Activated naive CD4-positive, alpha-beta T cell treated with anti-CD3 and anti-CD28 coated beads, Interleukin-2, amount 50 U/mL, for 72 hours (primary cell): ENCODE results near the gene MS4A1. TPM values are rescaled to one million over a fixed set of nuclear protein-coding genes. Genes with fewer than 3 reads are reported as not detected.
"Not testable (repeated sequence)": the region's sequence is repeated elsewhere in the genome, so short reads cannot be mapped to it uniquely, and the experiment has no call there.

Experiments used
- ATAC-seq, 2 donors: fragments of 150-1000 bp; cut with Tn5 transposase; 2 replicates each; pipeline ENCODE4 v1.10.0; 2021; ENCODE audit warnings: mild to moderate bottlenecking in 2 of 2, moderate library complexity in 2 of 2
- DNase-seq, 2 donors: peaks; one replicate each; pipeline ENCODE4 v3.0.0; 2021 to 2022; ENCODE audit warnings: low spot score in 2 of 2
- H3K27ac Mint-ChIP-seq, 2 donors: one replicate each; pipeline ENCODE4 v1.8.0; 2022; ENCODE audit warnings: mild to moderate bottlenecking in 2 of 2, mixed read lengths in 2 of 2
- H3K36me3 Mint-ChIP-seq, 2 donors: one replicate each; pipeline ENCODE4 v1.8.0; 2022; ENCODE audit warnings: mixed read lengths in 2 of 2
- H3K9me3 Mint-ChIP-seq, 2 donors: one replicate each; pipeline ENCODE4 v1.8.0; 2022; ENCODE audit warnings: mixed read lengths in 2 of 2
- total RNA-seq, 2 donors: library from RNA; stranded (reverse); gene quantifications; one replicate each; pipeline ENCODE4 v1.2.3, GENCODE V29; 2022

Gene MS4A1
- under 1 TPM in 1 of 2 donors, not detected in 1; 0.27 TPM for total RNA-seq

- Mint-ChIP-seq H3K36me3 (no peaks in the 10 kb centered on the region), H3K9me3 (no peaks in the 10 kb centered on the region), H3K27ac (no peak within 1 kb of the TSS)
- ATAC-seq (no peak), DNase-seq (no peak)
Observed at GRCh38 chr11:60455531-60456042, at the start of gene MS4A1. Gene MS4A1, plus strand, starts transcription at chr11:60455847. Its CDS starts 6,528 bp downstream, at chr11:60462375.

GRCh38 chr11:60420015-60420414, 35.6 kb upstream of the MS4A1 start:
- Mint-ChIP-seq H3K27ac (no peak overlapping the region), H3K9me3 (peaks cover 0 to 3% of the 10 kb centered on the region in 2 donors), H3K36me3 (peaks cover 0 to 5% of the 10 kb centered on the region in 2 donors)
- no peak for ATAC-seq
- DNase-seq, result no peak

GRCh38 chr11:60422609-60423008, 33.0 kb upstream of the MS4A1 start:
- no peak for DNase-seq
- no peak for ATAC-seq
- Mint-ChIP-seq H3K27ac (no peak overlapping the region), H3K9me3 (peaks cover 0 to 3% of the 10 kb centered on the region in 2 donors), H3K36me3 (no peaks in the 10 kb centered on the region)

- Mint-ChIP-seq H3K9me3 (no peaks in the 10 kb centered on the region), H3K36me3 (no peaks in the 10 kb centered on the region), H3K27ac (no peak overlapping the region)
- no peak for ATAC-seq
- DNase-seq, result no peak
Observed at GRCh38 chr11:60428517-60428916, 27.1 kb upstream of the MS4A1 start.

- no peak within 1 kb of the TSS for H3K27ac Mint-ChIP-seq
- DNase-seq (no peak), ATAC-seq (no peak)
- no peaks in the 10 kb centered on the region for H3K36me3 Mint-ChIP-seq
- H3K9me3 Mint-ChIP-seq, result no peaks in the 10 kb centered on the region
Observed at GRCh38 chr11:60429272-60429671, 26.4 kb upstream of the MS4A1 start, which contains the start of gene MS4A5. Gene MS4A5, plus strand, starts transcription at chr11:60429572. Its CDS starts 103 bp downstream, at chr11:60429675.

GRCh38 chr11:60431251-60431650, 24.4 kb upstream of the MS4A1 start:
- no peaks in the 10 kb centered on the region for H3K36me3 Mint-ChIP-seq
- H3K27ac Mint-ChIP-seq, result no peak overlapping the region
- ATAC-seq (no peak), DNase-seq (no peak)
- no peaks in the 10 kb centered on the region for H3K9me3 Mint-ChIP-seq

- no peak for DNase-seq
- no peak for ATAC-seq
- H3K27ac Mint-ChIP-seq, result no peak overlapping the region
- H3K36me3 Mint-ChIP-seq, result no peaks in the 10 kb centered on the region
- H3K9me3 Mint-ChIP-seq, result no peaks in the 10 kb centered on the region
Observed at GRCh38 chr11:60433401-60433800, 22.2 kb upstream of the MS4A1 start.

- Mint-ChIP-seq H3K27ac (peak overlapping the region in 1 of 2 donors; percentile 75), H3K36me3 (no peaks in the 10 kb centered on the region), H3K9me3 (no peaks in the 10 kb centered on the region)
- DNase-seq, result no peak
- ATAC-seq, result no peak
Observed at GRCh38 chr11:60447070-60447469, 8.6 kb upstream of the MS4A1 start.

- ATAC-seq (no peak), DNase-seq (no peak)
- Mint-ChIP-seq H3K27ac (no peak overlapping the region), H3K9me3 (no peaks in the 10 kb centered on the region), H3K36me3 (no peaks in the 10 kb centered on the region)
Observed at GRCh38 chr11:60447846-60448245, 7.8 kb upstream of the MS4A1 start.

GRCh38 chr11:60451185-60451584, 4.5 kb upstream of the MS4A1 start:
- not testable (repeated sequence) for ATAC-seq, DNase-seq, H3K36me3 Mint-ChIP-seq, H3K27ac Mint-ChIP-seq, H3K9me3 Mint-ChIP-seq

GRCh38 chr11:60454212-60454611, 1.4 kb upstream of the MS4A1 start:
- H3K27ac Mint-ChIP-seq, result no peak overlapping the region

GRCh38 chr11:60457576-60457975, 1.9 kb downstream of the MS4A1 start:
- Mint-ChIP-seq H3K9me3 (no peaks in the 10 kb centered on the region), H3K27ac (no peak overlapping the region), H3K36me3 (no peaks in the 10 kb centered on the region)
- ATAC-seq (no peak), DNase-seq (no peak)

More at GRCh38 chr11:60454212-60454611, 1.4 kb upstream of the MS4A1 start:
- ATAC-seq (no peak), DNase-seq (no peak)
- H3K36me3 Mint-ChIP-seq, result no peaks in the 10 kb centered on the region
- H3K9me3 Mint-ChIP-seq, result no peaks in the 10 kb centered on the region

GRCh38 chr11:60459345-60459744, 3.7 kb downstream of the MS4A1 start:
- DNase-seq, result no peak
- Mint-ChIP-seq H3K36me3 (no peaks in the 10 kb centered on the region), H3K27ac (no peak overlapping the region), H3K9me3 (no peaks in the 10 kb centered on the region)
- ATAC-seq, result no peak

- H3K9me3 Mint-ChIP-seq, result no peaks in the 10 kb centered on the region
- H3K36me3 Mint-ChIP-seq, result no peaks in the 10 kb centered on the region
- no peak overlapping the region for H3K27ac Mint-ChIP-seq
- no peak for DNase-seq
- no peak for ATAC-seq
Observed at GRCh38 chr11:60468829-60469228, 13.2 kb downstream of the MS4A1 start.

- no peak overlapping the region for H3K27ac Mint-ChIP-seq
- H3K9me3 Mint-ChIP-seq, result no peaks in the 10 kb centered on the region
- DNase-seq (no peak), ATAC-seq (no peak)
- no peaks in the 10 kb centered on the region for H3K36me3 Mint-ChIP-seq
Observed at GRCh38 chr11:60469723-60470122, 14.1 kb downstream of the MS4A1 start.

GRCh38 chr11:60477035-60477445, 21.4 kb downstream of the MS4A1 start:
- Mint-ChIP-seq H3K9me3 (no peaks in the 10 kb centered on the region), H3K27ac (no peak overlapping the region), H3K36me3 (no peaks in the 10 kb centered on the region)
- no peak for DNase-seq
- peak in 1 of 2 donors; percentile 34 for ATAC-seq

GRCh38 chr11:60482361-60482760, 26.7 kb downstream of the MS4A1 start:
- Mint-ChIP-seq H3K9me3 (no peaks in the 10 kb centered on the region), H3K36me3 (no peaks in the 10 kb centered on the region), H3K27ac (no peak overlapping the region)
- no peak for ATAC-seq
- DNase-seq, result no peak

GRCh38 chr11:60485987-60486386, 30.3 kb downstream of the MS4A1 start:
- Mint-ChIP-seq H3K9me3 (no peaks in the 10 kb centered on the region), H3K27ac (no peak overlapping the region)

More at GRCh38 chr11:60485987-60486386, 30.3 kb downstream of the MS4A1 start:
- ATAC-seq, result peak; percentile 48 to 76
- no peak for DNase-seq
- H3K36me3 Mint-ChIP-seq, result no peaks in the 10 kb centered on the region
